Daoy (cell line): Measurements from ENCODE around the gene COMTD1. TPM values are rescaled to one million over a fixed set of nuclear protein-coding genes. Genes with fewer than 3 reads are reported as not detected.

Experiments used
- DNase-seq: peaks from one replicate; pipeline ENCODE4 v3.0.0-alpha.2; 2015; ENCODE audit warnings: low read depth
- total RNA-seq: library from RNA; depleted of rRNA; stranded (reverse); fragments of >200 nt; shearing (Covaris generic); gene quantifications from 2 replicates; pipeline ENCODE4 v1.2.3, GENCODE V29; 2014

Gene COMTD1
- total RNA-seq, 1 experiment from 2014 or later, result 7.3 TPM

DNA sequence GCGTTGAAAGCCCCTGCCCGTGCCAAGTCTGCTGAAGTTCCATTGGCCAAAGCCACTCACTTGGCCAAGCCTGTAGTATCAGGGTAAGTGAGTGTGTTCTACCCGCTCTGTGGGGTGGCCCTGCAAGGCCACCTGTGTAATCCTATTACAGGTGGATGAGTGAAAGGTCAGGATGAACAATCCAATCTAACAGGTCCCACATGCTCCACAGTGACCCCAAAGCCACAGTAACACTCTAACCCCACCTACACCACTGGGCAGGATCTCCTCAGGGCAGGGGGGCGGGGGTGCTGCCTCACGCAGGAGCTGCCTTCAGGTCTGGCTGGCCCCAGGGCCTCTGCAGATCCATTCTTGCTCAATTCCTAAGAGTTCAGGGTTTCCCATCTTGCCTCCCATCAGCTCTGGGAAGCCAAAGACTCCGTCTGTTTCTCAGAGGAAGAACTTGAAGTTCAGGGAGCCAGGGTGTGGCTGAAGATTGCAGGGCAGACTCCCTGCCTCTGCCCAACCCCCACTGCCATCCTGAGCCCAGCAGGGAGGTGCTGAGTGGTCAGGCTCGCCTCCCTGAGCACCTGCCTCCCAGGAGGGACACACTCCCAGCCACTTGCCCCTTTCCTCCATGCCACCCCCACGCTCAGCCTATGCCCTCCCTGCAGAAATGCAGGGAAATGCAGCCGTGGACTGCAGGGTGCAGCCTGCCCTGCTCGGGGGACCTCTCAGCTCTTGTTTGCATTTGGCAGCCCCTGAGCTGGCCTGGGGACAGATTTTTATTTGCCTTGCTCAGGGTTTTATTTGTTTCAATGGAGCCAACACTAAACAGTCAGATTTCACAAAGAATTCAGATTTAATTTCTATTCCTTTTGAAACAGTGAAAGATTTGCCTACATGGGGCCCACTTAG lies 9.8 kb upstream of the COMTD1 start:
- DNase-seq, result no peak

DNA sequence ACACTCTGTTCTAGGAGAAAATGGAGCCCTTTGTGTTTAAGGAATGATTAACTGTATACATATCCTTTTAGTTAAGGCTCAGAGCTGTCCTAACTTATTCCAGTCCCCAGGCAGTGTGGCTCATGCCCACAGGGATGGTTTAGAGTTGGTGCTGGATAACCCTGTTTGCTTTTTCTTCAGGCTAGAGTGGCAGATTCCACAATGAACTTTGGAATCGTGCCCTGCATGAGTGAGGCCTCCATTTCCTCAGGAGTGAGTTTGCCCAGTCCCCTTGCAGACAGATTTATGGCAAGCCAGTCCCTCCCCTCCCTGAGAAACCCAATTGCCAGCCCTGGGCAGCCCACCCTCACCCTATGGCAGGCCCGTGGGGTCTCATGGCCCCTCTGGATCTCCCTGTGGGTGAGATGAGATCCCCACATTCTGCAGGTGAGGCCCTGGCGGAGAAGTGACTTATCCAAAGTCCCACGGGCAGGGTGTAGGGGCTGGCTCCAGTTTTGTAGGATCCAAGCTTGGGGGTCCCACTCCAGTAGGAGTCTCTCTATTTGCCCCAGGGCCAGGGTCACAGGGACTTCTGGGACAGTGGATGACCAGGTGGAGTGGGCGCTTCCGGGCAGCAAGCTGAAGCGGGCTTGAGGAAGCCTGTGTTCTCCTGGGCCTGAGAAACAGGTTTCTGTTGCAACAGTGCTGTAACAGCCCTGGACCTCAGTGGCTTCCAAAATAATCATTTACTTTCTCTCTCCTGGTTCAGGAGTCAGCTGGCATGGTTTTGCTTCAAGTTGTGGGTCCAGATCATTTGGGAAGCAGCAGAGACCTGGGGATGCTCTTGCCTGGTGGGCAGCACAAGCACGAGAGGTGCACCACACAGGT lies 9.0 kb upstream of the COMTD1 start:
- DNase-seq, result no peak

DNA sequence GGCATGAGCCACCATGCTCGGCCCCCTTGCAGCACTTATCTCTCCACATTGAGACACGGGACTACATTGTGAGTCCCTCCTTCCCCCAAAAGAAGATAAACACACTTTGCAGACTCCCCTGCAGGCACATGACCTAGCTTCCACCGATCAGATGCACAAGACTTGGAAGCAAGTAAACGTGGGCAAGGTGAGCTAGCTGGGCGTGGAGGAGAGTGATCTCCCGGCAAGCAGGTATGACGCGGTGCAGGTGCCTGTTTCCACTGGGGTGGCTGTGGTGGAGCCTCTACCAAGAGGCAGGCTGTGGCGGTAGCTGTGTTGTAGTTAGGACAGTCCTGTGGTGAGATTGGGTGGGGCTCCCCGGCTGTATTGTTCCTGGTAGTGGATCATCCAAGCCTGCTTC lies 7.7 kb upstream of the COMTD1 start:
- DNase-seq, result no peak

DNA sequence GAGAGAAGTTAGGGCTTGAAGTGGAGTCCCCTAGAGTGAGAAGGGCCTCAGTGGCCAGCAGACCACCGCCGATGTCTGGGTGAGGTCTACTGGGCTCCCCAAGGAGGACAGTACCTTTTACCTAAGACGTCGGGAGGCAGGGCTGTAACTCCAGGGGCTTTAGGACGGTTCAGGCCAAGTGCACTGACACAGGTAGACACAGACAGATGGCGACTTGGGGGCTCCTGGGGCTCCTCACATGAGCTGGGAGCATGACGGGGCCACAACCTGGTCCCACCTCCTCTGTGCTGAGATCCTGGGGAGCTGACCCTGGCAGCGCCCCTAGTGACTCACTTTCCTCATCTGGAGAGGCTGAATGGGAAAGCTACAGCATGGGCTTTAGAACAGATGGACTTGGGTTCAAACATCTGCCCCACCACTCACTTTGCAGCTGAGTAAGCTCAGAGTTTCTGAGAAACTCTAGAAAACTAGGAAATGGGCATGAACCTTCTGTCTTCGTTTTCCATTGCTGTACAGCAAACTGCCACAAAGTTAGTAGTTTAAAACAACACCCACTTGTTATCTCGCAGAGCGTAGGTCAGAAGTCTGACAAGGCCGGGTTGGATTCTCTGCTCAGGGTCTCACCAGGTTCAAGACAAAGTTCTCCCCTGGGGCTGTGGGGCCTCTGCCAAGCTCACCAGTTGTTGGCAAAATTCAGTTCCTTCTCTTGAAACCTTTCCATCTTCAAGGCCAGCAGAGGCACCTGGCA lies 4.7 kb upstream of the COMTD1 start:
- no peak for DNase-seq

DNA sequence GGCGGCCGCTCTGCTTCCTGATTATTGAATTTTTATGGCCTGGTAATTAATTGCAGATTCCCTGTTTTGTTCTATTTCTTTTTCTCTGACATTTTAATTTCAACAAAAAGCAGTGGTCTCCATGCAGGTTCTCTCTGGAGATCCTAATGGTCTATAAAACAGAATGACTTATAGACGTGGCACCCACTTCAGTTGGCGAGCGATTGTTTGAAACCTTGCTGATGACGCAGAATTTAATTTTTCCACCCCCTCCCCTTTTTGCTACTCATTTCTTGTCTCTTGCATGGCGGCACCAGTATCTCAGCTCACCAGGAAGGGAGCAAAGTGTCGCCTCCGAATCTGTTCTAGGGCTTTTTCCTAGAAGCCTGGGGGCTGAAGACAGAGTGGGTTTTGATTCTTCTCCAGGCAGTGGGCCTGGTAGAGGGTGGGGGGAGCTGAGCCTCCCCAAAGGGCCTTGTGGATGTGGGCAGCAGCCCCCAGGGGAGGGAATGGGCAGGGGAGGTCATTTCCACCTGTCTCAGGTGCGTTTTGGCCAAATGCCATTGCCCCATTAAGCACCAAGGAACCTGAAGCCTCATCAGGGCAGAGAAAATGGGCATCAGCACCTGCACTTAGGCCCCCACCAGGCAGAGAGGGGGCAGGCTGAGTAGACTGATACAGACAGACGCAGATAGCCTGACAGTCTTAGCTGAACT lies 3.5 kb upstream of the COMTD1 start:
- no peak for DNase-seq

DNA sequence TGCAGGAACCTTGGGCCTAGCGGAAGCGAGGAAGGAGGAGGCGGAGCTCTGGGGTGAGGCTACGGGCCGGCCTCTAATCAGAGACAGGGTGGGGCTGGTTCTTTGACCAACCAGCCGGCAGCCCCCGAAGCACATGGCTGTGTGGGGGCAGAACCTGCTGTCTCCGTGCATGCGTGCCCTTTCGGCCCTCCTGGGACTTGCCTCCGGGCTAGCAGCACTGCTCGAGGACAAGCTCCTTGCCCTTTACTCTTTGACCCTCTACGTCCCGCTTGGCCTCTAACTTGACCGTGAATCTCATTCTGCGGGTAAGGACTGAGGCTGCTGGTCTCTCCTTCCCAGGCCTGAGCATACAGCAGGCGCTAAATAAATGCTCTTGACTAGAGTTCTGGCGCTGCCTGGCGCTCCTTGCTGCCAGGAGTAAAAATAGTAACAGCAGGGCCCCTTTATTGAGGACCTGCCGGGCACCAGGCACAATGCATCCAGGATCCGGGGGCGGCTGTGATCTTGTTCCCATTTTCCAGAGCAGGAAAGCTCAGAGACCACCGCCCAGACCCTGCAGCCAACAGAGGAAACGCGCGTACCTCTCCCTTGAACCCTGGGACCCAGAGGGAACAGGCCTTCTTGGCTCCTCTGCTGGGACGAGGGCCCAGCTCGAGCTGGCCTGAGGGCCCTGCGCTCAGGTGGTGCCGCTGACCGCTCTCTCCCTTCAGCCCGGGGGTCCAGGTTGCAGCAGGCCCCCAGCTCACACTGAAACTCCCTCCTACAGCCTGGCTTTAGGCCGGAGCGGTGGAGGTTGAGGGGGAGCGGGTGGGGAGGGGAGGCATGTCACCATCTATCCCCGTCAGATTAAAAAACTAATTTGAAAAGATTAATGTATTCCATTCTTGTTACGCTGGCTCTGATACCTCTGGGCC lies 2.7 kb upstream of the COMTD1 start:
- DNase-seq, result no peak

DNA sequence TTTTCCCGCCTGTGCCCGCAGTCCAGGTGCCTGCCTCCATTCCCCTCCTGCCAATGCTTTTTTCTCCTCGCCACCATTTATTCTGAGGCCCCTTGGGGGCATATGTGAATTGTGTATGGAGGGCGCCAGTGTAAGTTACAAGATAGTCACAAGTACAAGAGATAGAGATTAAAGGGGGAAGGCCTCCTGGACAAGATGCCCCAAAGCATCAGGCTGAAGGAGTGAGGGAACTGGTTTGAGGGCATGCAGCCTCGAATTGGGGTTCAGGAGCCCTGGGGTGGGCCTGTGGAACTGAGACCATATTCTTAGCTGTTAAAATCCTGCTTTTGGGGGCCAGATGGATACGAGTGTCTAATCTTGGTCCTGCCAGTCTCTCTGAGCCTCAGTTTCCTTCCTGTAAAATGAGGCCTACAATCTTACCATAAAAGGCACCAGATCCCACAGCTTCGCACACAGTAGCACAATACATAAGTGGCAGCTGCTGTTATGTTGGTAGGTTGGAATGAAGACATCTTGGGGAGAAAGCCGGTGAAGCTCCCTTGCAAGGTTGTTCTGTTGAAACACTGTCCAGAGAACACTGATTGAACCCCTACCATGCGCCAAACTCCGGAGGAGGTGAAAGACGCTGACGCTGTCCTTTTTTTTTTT lies 545 bp upstream of the COMTD1 start:
- no peak for DNase-seq

DNA sequence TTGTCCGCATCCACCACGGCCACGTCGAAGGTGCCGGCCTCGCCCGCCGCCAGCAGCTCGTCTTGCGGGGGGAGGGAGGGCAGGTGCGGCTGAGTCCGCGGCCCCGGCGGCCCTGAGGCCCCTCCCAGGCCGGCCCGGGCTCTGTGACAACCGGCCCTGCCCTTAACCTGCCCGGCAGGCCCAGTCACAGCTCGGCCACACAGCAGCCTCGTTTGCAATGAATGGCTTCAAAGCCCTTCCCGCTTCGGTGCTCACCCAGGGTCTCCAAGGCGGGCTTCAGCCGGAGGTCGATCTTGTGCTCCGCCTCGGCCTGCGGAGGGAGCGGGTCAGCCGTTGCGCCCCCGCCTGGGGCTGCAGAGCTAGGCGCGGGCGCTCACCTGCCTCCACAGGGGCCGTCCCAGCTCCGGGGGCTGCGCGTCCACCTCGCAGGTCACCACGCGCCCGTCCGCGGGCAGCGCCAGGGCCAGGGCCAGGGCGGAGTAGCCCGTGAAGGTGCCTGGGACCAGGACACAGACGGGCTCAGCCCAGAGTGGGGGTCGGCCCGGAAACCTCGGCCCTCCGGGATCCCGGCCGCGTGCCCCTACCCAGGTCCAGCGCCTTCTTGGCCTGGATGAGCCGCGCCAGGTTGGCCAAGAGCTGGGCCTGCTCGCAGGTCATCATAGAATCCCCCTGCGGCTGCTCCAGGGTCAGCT lies 928 bp downstream of the COMTD1 start:
- DNase-seq, result no peak

DNA sequence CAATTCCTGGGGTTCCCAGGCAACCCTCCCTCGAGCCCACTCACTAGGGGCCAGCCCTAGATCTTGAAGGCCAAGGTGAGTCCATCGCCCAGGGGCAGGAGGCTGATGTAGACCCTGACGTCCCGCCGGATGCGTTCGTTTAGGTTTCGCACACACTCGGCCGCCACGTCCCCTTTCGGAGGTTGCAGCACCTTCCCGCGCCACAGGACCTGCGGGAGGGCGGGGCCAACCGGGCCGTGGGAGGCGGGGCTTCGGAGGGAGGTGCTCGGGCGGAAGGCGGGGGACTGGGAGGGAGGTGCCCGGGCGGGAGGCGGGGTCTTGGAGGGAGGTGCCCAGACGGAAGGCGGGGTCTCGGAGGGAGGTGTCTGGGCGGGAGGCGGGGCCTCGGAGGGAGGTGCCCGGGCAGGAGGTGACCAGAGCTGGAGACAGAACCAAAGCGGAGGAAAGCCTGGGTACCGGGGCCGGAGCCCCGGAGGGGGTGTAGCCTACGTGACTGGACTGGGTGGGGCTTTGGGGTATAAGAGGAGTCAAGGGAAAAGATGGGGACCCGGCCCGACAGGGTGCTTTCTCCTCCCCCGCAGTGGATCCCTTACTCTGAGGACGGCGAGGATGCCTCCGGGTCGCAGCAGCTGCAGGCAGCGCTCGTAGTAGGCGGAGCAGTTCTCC lies 1.6 kb downstream of the COMTD1 start:
- peak; percentile 91 for DNase-seq

DNA sequence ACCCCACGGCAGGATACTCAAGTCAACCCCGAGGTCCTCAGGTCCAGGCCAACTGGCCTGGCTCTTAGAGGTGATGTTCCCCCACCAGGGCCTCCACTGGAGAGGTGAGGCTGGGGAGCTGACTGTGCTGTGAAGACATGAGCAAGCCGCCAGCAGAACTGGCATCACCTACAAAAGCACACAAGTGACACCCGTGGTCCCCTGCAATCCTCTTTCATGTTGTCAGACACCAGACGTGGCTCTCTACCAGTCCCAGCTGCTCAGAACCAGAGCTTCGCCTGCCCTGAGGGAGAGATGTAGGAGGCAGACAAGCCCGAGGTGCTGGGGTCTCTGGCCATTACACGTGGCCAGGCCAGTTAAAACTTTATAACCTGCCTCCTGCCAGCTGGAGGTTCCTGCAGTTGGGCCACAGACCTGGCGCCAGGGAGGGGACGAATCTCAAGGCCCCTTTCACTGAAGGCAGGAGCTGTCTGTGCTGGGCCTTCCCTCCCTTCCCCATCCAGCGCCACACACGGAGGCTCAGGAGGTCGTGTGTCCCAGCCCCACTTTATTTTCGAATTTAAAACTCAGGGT lies 2.2 kb downstream of the COMTD1 start:
- no peak for DNase-seq

DNA sequence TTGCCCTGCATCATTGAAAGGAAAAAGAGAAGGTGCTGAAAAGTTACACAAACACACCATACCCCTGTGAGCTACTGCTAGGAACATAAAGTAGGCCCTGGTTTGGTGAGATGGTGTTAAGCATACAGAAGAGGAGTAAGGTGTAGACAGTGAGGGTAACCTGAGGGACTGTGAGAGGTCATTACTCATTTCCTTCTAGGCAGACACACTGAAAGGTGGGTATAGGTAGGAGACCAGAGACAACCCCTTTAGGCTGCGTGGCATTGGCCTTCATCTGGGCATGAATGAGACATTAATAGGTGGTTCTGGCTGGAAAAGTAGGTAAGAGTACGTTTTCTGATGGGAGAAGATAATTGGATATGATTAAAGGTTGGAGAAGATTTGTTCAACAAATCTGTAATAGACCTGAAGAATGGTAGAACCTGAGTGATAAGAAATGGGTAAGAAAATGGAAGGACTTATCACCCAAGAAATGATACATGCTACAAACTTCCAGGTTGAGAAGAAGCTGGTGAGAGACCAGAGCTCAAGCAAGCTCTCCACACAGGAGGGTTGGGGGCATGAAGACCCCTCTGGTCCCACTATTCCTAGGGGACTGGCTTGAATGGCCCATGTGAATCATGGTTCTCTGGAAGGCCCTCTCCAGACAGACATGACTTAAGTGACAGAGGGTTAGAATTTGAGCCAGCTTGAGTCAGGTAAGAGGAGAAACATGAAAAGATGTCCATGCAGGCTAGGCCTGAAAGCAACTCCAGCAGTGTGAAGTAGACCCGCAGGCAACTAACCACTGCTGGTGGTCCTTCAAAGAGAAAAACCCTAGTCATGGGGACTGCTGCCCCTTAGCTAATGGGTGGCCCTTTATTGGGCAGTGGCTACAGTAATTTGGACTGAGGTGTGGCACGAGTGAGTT lies 3.8 kb downstream of the COMTD1 start:
- no peak for DNase-seq

DNA sequence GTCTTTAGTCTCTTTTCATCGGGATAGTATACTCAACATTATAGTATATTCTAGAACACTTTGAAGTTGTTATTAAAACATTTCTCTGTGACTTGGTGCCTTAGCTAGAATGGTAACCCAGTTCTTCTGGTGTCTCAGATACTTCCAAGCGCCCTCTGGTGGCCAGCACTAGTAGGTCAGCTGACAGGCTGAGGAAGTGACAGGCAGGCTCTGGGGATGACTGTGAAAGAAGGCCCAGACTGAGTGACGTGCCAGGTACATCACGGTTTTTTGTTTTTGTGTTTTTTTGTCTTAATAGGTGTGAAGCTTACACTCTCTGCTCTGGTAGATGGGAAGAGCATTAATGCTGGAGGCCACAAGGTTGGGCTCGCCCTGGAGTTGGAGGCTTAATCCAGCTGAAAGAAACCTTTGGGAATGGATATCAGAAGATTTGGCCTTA lies 5.1 kb downstream of the COMTD1 start:
- peak; percentile 73 for DNase-seq

DNA sequence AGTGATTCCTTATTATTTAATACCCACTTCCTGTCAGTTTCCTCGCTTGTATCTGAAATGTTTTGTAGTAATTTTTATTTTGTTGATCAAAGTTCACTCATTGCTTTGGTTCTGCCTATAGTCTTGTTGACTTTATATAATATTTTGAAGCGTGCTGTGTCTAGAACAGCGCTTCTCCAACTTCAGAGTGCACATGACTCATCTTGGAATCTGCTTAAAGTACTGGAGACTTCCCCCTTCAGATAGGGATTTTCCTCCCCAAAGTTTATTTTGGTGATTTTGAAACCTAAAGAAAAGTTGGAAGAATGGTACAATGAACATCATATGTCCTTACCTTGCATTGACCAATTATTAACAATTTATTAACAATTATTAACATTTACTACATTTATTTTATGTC lies 5.8 kb downstream of the COMTD1 start:
- no peak for DNase-seq

DNA sequence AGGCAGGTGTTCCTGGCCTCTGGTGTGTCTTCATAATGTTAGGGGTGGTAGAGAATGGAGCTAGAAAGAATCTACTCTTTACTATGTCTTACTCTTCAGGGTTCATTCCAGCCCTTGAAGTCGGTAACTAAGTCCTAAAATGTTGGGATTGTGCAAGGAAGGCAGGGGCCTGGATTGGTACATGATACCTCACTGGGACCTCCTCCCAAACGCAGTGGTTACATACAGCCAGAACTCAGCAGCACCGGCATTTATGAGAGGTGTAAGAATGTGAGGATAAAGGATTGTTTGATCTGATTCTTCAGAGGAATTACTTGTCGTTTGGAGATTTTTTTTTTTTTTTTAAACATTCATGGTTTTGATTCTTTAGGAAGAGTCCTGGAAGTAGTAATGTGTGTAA lies 6.9 kb downstream of the COMTD1 start:
- no peak for DNase-seq

DNA sequence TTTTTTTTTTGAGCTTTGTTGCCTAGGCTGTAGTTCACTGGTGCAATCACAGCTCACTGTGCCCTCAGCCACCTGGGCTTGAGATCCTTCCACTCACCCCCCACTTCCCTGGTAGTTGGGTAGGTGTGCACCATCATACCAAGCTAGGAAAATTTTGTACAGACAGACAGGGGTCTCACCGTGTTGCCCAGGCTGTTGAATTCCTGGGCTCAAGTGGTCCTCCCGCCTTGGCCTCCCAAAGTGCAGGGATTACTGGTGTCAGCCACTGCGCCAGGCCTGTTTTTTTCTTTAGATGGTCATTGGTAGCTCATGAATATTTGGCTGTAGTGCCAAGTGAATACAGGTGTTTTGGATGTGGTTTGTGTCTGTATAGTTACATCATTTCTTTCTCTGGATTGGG lies 7.5 kb downstream of the COMTD1 start:
- no peak for DNase-seq

DNA sequence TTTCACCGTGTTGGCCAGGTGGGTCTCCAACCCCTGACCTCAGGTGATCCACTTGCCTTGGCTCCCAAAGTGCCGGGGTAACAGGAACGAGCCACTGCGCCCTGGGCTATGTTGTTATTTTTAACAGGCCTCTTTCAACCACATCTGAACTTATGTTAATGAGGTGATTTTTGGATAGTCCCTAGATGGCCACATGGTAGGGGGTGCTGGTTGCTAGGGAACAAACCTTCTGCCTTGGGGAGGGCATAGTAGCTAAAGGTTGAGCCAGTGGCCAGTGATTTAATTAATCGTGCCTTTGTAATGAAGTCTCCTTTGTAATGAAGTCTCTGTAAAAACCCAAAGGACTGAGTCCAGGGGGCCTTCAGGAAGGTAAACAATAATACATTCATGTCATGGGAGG lies 9.1 kb downstream of the COMTD1 start:
- no peak for DNase-seq

DNA sequence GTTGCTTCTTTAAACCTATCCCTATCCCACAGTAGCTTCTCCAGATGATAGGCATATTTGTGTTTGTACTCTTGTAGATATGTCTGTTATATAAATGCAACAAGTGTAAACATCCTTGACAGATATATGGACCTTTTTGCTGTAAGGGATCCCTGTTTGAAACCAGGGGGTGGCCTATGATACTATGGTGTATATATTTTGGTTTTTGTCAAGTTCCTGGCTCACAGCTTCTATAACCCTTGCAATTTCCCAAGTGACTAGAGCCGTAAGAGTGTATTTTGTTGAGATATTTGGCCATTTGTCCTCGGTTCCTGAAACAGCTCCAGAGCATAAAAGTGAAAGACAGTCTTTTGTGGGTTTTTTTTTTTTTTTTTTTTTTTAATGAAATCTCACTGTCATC lies 9.7 kb downstream of the COMTD1 start:
- DNase-seq, result no peak
